SK-N-SH treated with all-trans-retinoic acid at 6 μM for 48 hours (cell line): ENCODE measurements around the gene GEMIN7.

Source experiments
- ESRRG ChIP-seq: fragments of 250-450 bp; sonication (Bioruptor Pico); IDR thresholded peaks from 2 replicates; pipeline ENCODE4 v1.6.1; 2021; ENCODE audit warnings: mild to moderate bottlenecking
- PPARA ChIP-seq: fragments of 250-450 bp; sonication (Bioruptor Pico); IDR thresholded peaks from 2 replicates; pipeline ENCODE4 v1.5.0; 2020; ENCODE audit warnings: mild to moderate bottlenecking, borderline replicate concordance

GRCh38 chr19:45074744-45075300, 4.2 kb upstream of the GEMIN7 start:
- TF ChIP-seq PPARA (no peak), ESRRG (CRISPR knock-in tag) (no peak)
